Transverse colon (tissue), 4 donors: ENCODE measurements around the gene MAST4. TPM values are rescaled to one million over a fixed set of nuclear protein-coding genes. Genes with fewer than 3 reads are reported as not detected.

Source experiments
- DNase-seq: peaks from one replicate; pipeline ENCODE4 v3.0.0-alpha.2; 2019
- H3K27ac ChIP-seq, 4 donors: fragments of 200-600 bp; sonication (generic); 2 replicates each; pipeline ENCODE4 v1.5.1; 2016 to 2018; ENCODE audit warnings: inconsistent platforms in 4 of 4
- H3K27me3 ChIP-seq: fragments of 200-600 bp; sonication (generic); 2 replicates; pipeline ENCODE4 v1.5.1; 2017; ENCODE audit warnings: inconsistent platforms
- H3K36me3 ChIP-seq, 4 donors: fragments of 200-600 bp; sonication (generic); 2 replicates each; pipeline ENCODE4 v1.5.1; 2017 to 2019; ENCODE audit warnings: inconsistent platforms in 4 of 4
- H3K4me1 ChIP-seq, 4 donors: fragments of 200-600 bp; sonication (generic); 2 replicates each; pipeline ENCODE4 v1.5.1; 2017 to 2020; ENCODE audit warnings: inconsistent platforms in 4 of 4
- H3K4me3 ChIP-seq, 4 donors: fragments of 200-600 bp; sonication (generic); 1 replicate in 1 of 4; 2 replicates in 3 of 4; pipeline versions ENCODE4 v1.5.1 to v1.6.1; 2017 to 2019; ENCODE audit warnings: inconsistent platforms in 4 of 4
- H3K9me3 ChIP-seq, 2 donors: fragments of 200-600 bp; sonication (generic); 2 replicates each; pipeline ENCODE4 v1.5.1; 2017 to 2019; ENCODE audit warnings: inconsistent platforms in 2 of 2
- CTCF ChIP-seq, 5 experiments: fragments of 200-600 bp in 3 of 5; fragments of 450-650 bp in 2 of 5; sonication (generic) in 3 of 5; IDR thresholded peaks; 1 replicate in 2 of 5; 2 replicates in 3 of 5; pipeline ENCODE4 v1.5.1; 2016 to 2017; ENCODE audit warnings: antibody characterized with exemption in 5 of 5, inconsistent platforms in 3 of 5, mild to moderate bottlenecking in 2 of 5, moderate library complexity in 1 of 5
- EP300 ChIP-seq: sonication (generic); formaldehyde crosslinking; IDR thresholded peaks from one replicate; pipeline ENCODE4 v1.6.1; 2017; ENCODE audit warnings: antibody characterized with exemption, low read depth
- POLR2A ChIP-seq: fragments of 450-650 bp; IDR thresholded peaks from one replicate; pipeline ENCODE4 v1.6.1; 2016; ENCODE audit warnings: antibody characterized with exemption, mild to moderate bottlenecking, moderate library complexity
- POLR2AphosphoS5 ChIP-seq, 3 donors: sonication (generic); formaldehyde crosslinking; IDR thresholded peaks; one replicate each; pipeline ENCODE4 v1.6.1; 2016; ENCODE audit warnings: antibody characterized with exemption in 3 of 3
- WGBS, 2 donors: methylation state at CpG; one replicate each; pipeline ENCODE4 v1.1.5; 2018; ENCODE audit warnings: low coverage in 1 of 2; 5-methylcytosine and 5-hydroxymethylcytosine counted together
- in situ Hi-C, 4 donors: fragments of 200-750 bp; cut with MboI; loops; one replicate each; pipeline versions ENCODE4 v1.15.0 to v1.15.1; 2017; ENCODE audit warnings: low sequenced_read_pairs in 3 of 4, low pct_ligation_motif_present in 1 of 4, low pct_unique_long_range_greater_than_20kb in 1 of 4
- intact Hi-C: fragments of 100-400 bp; cut with DNase I; formaldehyde crosslinking; loops from one replicate; pipeline ENCODE4 v1.15.1; 2023; ENCODE audit warnings: low total_unique reads
- total RNA-seq, 4 donors: library from RNA; depleted of rRNA; stranded (reverse); fragments of >200 nt; gene quantifications; one replicate each; pipeline ENCODE4 v1.1.0, GENCODE V29; 2016

The MAST4 gene
- total RNA-seq, 4 donors from 2014 or later: 20.3 to 46.8 (median 35.4) TPM

GRCh38 chr5:66561256-66561990 lies 34.8 kb upstream of the MAST4 start:
- WGBS, 2 donors: 80 to 82% methylated on average over 6 of the region's 6 CpGs
- Histone ChIP-seq H3K27me3 (no peaks in the 10 kb centered on the region), H3K9me3 (no peaks in the 10 kb centered on the region), H3K36me3 (no peaks in the 10 kb centered on the region), H3K27ac (no peak overlapping the region), H3K4me1 (no peaks in the 10 kb centered on the region), H3K4me3 (no peak overlapping the region)
- TF ChIP-seq POLR2A (no peak), CTCF (IDR thresholded peaks at IDR 0.05) (no peak)
- intact Hi-C loops (no loop called here), in situ Hi-C loops (no loop called here)
- DNase-seq: no peak

- TF ChIP-seq POLR2A: no peak
- no peak for TF ChIP-seq POLR2AphosphoS5 (IDR thresholded peaks at IDR 0.05)
- no peak for TF ChIP-seq EP300
- no peak for TF ChIP-seq CTCF (IDR thresholded peaks at IDR 0.05)
- WGBS, 2 donors: 74 to 76% methylated on average over 2 of the region's 2 CpGs
- Histone ChIP-seq H3K27ac (no peak overlapping the region), H3K36me3 (no peaks in the 10 kb centered on the region), H3K9me3 (no peaks in the 10 kb centered on the region), H3K27me3 (no peaks in the 10 kb centered on the region), H3K4me1 (no peaks in the 10 kb centered on the region), H3K4me3 (no peak overlapping the region)
- in situ Hi-C loops: no loop called here
- intact Hi-C loops: no loop called here
- no peak for DNase-seq
Measured at GRCh38 chr5:66565878-66566277, 30.3 kb upstream of the MAST4 start.

DNA sequence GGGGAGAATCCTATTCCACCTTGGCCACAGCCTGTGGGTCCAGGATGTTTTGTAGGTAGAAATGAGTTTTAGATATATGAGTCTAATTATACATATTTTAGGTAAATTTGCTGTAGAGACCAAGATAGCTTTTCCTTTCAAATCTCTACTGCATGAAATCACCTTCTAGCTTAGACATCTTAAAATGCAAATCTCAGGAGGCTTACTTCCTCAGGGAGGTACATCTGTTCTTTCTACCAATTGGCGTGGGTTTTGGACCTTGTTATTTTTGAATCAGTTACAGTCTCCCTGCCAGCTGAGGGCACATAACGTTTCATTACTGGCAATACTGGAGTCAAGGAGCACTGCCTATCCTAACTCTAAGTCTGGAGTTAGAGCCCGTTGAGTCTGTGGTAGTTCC lies 28.7 kb upstream of the MAST4 start:
- intact Hi-C loops: no loop called here
- TF ChIP-seq POLR2A (no peak), CTCF (IDR thresholded peaks at IDR 0.05) (no peak), POLR2AphosphoS5 (IDR thresholded peaks at IDR 0.05) (no peak), EP300 (no peak)

DNA sequence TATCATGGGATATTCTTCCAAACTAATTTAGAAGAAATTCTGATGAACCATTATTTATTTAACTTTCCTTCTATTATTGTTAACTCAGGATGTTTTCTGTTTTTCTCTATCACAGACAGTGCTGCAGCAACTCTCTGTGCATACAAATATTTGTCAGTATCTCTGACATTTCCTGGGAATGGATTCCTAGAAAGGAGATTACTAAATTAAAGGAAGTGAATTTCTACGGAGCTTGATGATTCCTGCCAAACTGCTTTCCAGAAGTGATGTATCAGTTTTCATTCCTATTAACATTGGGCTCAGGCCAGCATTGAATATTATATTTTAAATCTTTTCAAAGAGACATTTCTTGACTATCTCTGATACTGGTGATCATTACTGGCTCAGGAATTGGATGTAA lies 26.0 kb upstream of the MAST4 start:
- no peaks in the 10 kb centered on the region for H3K36me3 ChIP-seq
- H3K9me3 ChIP-seq: no peaks in the 10 kb centered on the region
- in situ Hi-C loops: no loop called here
- H3K4me3 ChIP-seq: no peak overlapping the region
- no peak overlapping the region for H3K27ac ChIP-seq
- no peaks in the 10 kb centered on the region for H3K27me3 ChIP-seq
- WGBS, 2 donors: 31 to 36% methylated on average over 1 of the region's 1 CpG
- no peaks in the 10 kb centered on the region for H3K4me1 ChIP-seq
- intact Hi-C loops: no loop called here
- no peak for TF ChIP-seq POLR2A
- TF ChIP-seq EP300: no peak
- no peak for DNase-seq

More for the DNA sequence above, 28.7 kb upstream of the MAST4 start:
- no peak overlapping the region for H3K4me3 ChIP-seq
- DNase-seq: no peak
- H3K27me3 ChIP-seq: no peaks in the 10 kb centered on the region
- H3K9me3 ChIP-seq: no peaks in the 10 kb centered on the region
- H3K4me1 ChIP-seq: no peaks in the 10 kb centered on the region
- WGBS, 2 donors: 77 to 79% methylated on average over 3 of the region's 3 CpGs
- no peak overlapping the region for H3K27ac ChIP-seq
- no peaks in the 10 kb centered on the region for H3K36me3 ChIP-seq
- in situ Hi-C loops: no loop called here

- Histone ChIP-seq H3K4me3 (no peak overlapping the region), H3K4me1 (no peaks in the 10 kb centered on the region), H3K9me3 (no peaks in the 10 kb centered on the region), H3K27ac (no peak overlapping the region), H3K27me3 (no peaks in the 10 kb centered on the region), H3K36me3 (no peaks in the 10 kb centered on the region)
- intact Hi-C loops: no loop called here
- no peak for TF ChIP-seq EP300
- no peak for TF ChIP-seq POLR2A
- in situ Hi-C loops: no loop called here
- DNase-seq: no peak
- WGBS, 2 donors: 17 to 38% methylated on average over 1 to 2 of the region's 2 CpGs
Measured at GRCh38 chr5:66573733-66574132, 22.5 kb upstream of the MAST4 start.
